Non-pigmented ciliary epithelial cell (primary cell): ENCODE results near the gene DDX24.

Experiments
- DNase-seq: peaks from one replicate; pipeline ENCODE4 v3.0.0-alpha.2; 2010; ENCODE audit warnings: low read depth

Gene DDX24

DNA sequence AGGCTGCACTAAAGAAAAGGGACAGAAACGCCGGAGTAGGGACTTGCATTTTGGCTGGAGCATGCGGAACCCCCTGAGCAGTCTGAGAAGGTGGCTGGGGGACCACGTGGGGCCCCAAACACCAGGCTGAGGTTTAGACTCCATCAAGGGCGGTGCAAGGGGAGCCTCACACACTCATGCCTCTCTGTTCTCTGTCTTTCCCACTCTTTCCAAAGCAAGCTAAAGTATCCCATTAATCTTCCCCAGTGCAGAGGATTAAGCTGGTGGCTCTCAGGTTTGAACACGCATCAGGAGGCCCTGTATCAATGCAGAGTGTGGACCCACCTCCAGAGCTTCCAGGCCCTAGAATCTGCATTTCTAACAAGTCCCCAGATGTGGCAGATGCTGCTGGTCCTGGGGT is 70.4 kb downstream of the DDX24 start:
- DNase-seq = no peak

GRCh38 chr14:94009767-94010166 is 71.2 kb downstream of the DDX24 start:
- DNase-seq = no peak

- no peak for DNase-seq
These were observed 72.8 kb downstream of the DDX24 start for GRCh38 chr14:94008234-94008633.

GRCh38 chr14:94005324-94006073 is 75.5 kb downstream of the DDX24 start:
- no peak for DNase-seq

- DNase-seq = no peak
These were observed 77.0 kb downstream of the DDX24 start for GRCh38 chr14:94004015-94004414.

DNA sequence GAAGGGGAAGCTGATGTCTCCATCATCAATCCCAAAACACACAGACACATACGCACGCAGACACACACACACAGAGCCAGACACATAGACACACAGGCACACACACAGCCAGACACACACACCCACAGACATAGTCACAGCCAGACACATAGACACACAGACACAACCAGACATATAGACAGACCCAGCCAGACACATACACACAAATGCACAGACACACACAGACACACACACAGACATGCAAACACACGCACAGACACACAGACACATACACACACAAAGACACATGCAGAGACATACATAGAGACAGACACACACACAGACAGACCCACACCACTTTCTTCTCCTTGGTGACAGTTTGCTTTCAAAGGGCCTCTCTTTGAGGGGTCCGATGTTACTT is 77.6 kb downstream of the DDX24 start:
- DNase-seq = no peak

- DNase-seq = no peak
These were observed 79.3 kb downstream of the DDX24 start for GRCh38 chr14:94001501-94002396.

DNA sequence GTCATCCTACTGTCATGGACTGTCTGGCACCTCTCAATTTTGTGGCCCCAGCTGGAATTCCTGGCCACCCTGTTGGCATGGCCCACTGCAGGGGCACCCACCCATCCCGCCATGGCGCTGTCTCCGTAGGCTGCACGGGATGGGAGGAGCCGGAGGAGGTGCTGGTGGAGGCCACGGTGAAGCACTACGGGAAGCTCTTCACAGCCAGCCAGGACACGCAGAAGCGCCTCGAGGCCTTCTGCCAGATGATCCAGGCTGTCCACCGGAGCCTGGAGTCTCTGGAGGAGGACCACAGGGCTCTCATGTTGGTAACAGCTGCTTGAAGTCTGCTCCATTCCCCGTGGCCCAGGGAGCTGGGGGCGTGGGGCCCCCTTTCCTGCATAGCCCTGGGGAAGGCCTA is 80.0 kb downstream of the DDX24 start:
- no peak for DNase-seq

DNA sequence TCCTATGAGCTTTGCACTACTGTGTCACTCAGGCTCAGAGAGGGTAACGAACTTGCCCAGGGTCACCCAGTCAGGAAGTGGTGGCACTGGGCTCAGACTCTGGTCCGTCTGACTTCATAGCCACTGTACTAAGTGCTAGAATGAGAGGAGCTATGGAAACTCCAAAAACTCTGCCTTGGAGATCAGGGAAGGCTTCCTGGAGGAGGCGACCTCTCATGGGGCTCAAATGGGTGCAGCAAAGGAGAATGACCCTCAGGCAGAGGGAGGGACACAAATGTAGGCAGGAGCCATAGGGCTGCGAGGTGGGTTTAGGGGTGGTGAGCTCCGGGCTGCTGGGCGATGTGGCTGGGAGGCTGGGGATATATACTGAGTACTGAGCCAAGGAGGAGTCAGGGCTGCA is 80.7 kb downstream of the DDX24 start:
- no peak for DNase-seq

GRCh38 chr14:93999573-93999972 is 81.4 kb downstream of the DDX24 start:
- no peak for DNase-seq

DNA sequence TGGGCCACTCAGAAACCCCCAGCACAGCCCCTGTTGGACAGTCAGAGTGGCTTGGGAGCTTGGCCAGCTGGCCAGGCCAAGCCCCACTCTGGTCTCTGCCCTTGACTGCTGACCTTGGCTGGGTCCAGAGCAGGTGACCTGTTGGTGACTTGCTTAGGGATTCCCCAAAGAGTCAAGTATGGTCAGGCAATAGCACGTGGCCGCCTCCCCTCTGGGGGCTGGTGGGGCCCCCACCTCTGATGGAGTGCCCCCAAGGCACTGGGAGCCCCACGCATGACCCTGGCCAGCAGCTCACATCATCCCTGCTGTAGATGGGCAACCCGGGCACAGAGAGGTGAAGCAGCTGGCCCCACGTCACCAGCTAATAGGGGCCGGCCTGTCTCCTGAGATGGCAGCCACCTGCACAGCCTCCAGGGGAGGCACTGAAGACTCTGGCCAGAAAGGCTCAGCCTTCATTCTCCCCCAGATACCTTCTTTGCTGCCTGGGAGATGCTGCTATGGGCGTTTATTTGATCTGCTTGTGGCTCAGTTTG is 82.1 kb downstream of the DDX24 start:
- DNase-seq = no peak
